ENCODE data around the gene U2AF1L4.

Gene U2AF1L4

GRCh38 chr19:35745328-35746086 lies at the start of gene U2AF1L4, which contains the start of gene PSENEN:
U2AF1L4 (minus strand) TSS chr19:35745418; CDS start chr19:35745391, 27 bp downstream.
PSENEN (plus strand) TSS chr19:35745651; CDS start chr19:35745931, 280 bp downstream.
- peak; percentile 85 to 95 for DNase-seq (ENCODE audit: low read depth in 1 of 2, low spot score in 1 of 2)

GRCh38 chr19:35793381-35794165 lies 48.4 kb upstream of the U2AF1L4 start:
- DNase-seq (ENCODE audit: low read depth in 1 of 2, low spot score in 1 of 2): no peak

- no peak for DNase-seq (ENCODE audit: low read depth in 1 of 2, low spot score in 1 of 2)
Measured at GRCh38 chr19:35792888-35793287, 47.7 kb upstream of the U2AF1L4 start.

- no peak for DNase-seq (ENCODE audit: low read depth in 1 of 2, low spot score in 1 of 2)
Measured at GRCh38 chr19:35792312-35792711, 47.1 kb upstream of the U2AF1L4 start.

- DNase-seq (ENCODE audit: low read depth in 1 of 2, low spot score in 1 of 2): no peak
Measured at GRCh38 chr19:35791814-35792279, 46.6 kb upstream of the U2AF1L4 start.

GRCh38 chr19:35790981-35791813 lies 46.0 kb upstream of the U2AF1L4 start:
- DNase-seq (ENCODE audit: low read depth in 1 of 2, low spot score in 1 of 2): no peak

GRCh38 chr19:35789978-35790944 lies 45.0 kb upstream of the U2AF1L4 start:
- DNase-seq (ENCODE audit: low read depth in 1 of 2, low spot score in 1 of 2): no peak

- DNase-seq (ENCODE audit: low read depth in 1 of 2, low spot score in 1 of 2): no peak
Measured at GRCh38 chr19:35789195-35789977, 44.2 kb upstream of the U2AF1L4 start.

- DNase-seq (ENCODE audit: low read depth in 1 of 2, low spot score in 1 of 2): no peak
Measured at GRCh38 chr19:35788205-35788960, 43.2 kb upstream of the U2AF1L4 start.

GRCh38 chr19:35787227-35787799 lies 42.1 kb upstream of the U2AF1L4 start:
- no peak for DNase-seq (ENCODE audit: low read depth in 1 of 2, low spot score in 1 of 2)

GRCh38 chr19:35786299-35787160 lies 41.3 kb upstream of the U2AF1L4 start:
- no peak for DNase-seq (ENCODE audit: low read depth in 1 of 2, low spot score in 1 of 2)

- no peak for DNase-seq (ENCODE audit: low read depth in 1 of 2, low spot score in 1 of 2)
Measured at GRCh38 chr19:35785339-35785627, 40.1 kb upstream of the U2AF1L4 start.

- no peak for DNase-seq (ENCODE audit: low read depth in 1 of 2, low spot score in 1 of 2)
Measured at GRCh38 chr19:35784503-35785338, 39.5 kb upstream of the U2AF1L4 start.

GRCh38 chr19:35783469-35784434 lies 38.5 kb upstream of the U2AF1L4 start:
- no peak for DNase-seq (ENCODE audit: low read depth in 1 of 2, low spot score in 1 of 2)

- no peak for DNase-seq (ENCODE audit: low read depth in 1 of 2, low spot score in 1 of 2)
Measured at GRCh38 chr19:35782589-35782988, 37.4 kb upstream of the U2AF1L4 start.

All from activated CD4-positive, alpha-beta T cell treated with anti-CD3 and anti-CD28 coated beads, Interleukin-2, amount 50 U/mL, for 24 hours (primary cell).